IMR-90 (cell line): ENCODE results near the gene MRGPRD. TPM values are rescaled to one million over a fixed set of nuclear protein-coding genes. Genes with fewer than 3 reads are reported as not detected.

Experiments
- ATAC-seq: fragments of 200-7000 bp; cut with Tn5 transposase; 2 replicates; pipeline ENCODE4 v1.9.1; 2020; ENCODE audit warnings: low read depth, mild to moderate bottlenecking, moderate library complexity
- BruUV-seq: library from RNA; stranded (reverse); fragments of 400-500 nt; replicated peaks from 2 replicates; lab custom pipeline; 2021; lab: Mats Ljungman, UMichigan
- CTCF ChIA-PET: fragments of 300-600 bp; formaldehyde crosslinking; extraction: SDS; loops from one replicate; lab custom pipeline; 2021; ENCODE audit warnings: antibody characterized with exemption; lab: Yijun Ruan, JAX
- POLR2A ChIA-PET: fragments of 300-600 bp; sonication (Branson Sonifier 250); formaldehyde crosslinking; loops from one replicate; lab custom pipeline; 2022; ENCODE audit warnings: antibody characterized with exemption; ENCODE audit not compliant: unreplicated experiment; lab: Charles Lee
- DNase-seq: peaks from one replicate; pipeline ENCODE4 v3.0.0; 2013
- H2AFZ ChIP-seq: replicated peaks from 2 replicates; pipeline ENCODE3; 2013; ENCODE audit warnings: low read length, mild to moderate bottlenecking; ENCODE audit not compliant: poor library complexity
- H2AK5ac ChIP-seq: 2 replicates; pipeline ENCODE4 v1.6.1; 2013; ENCODE audit warnings: low read depth, low read length, inconsistent platforms
- H2AK9ac ChIP-seq: replicated peaks from 2 replicates; pipeline ENCODE3; 2013; ENCODE audit warnings: mild to moderate bottlenecking, low read depth, low read length, moderate library complexity; ENCODE audit not compliant: poor library complexity
- H2BK120ac ChIP-seq: 2 replicates; pipeline ENCODE4 v1.6.1; 2013; ENCODE audit warnings: low read depth, low read length, inconsistent platforms
- H2BK15ac ChIP-seq: 3 replicates; pipeline ENCODE4 v1.6.1; 2013; ENCODE audit warnings: low read depth, low read length, inconsistent platforms
- H2BK20ac ChIP-seq: 2 replicates; pipeline ENCODE4 v1.6.1; 2013; ENCODE audit warnings: low read depth, mild to moderate bottlenecking, inconsistent platforms, low read length, moderate library complexity
- H2BK5ac ChIP-seq: 2 replicates; pipeline ENCODE4 v1.6.1; 2013; ENCODE audit warnings: mild to moderate bottlenecking, low read depth, low read length, inconsistent platforms; ENCODE audit not compliant: poor library complexity, severe bottlenecking
- H3K14ac ChIP-seq: replicated peaks from 2 replicates; pipeline ENCODE4 v1.6.1; 2013; ENCODE audit warnings: low read depth, low read length, inconsistent platforms
- H3K18ac ChIP-seq: 2 replicates; pipeline ENCODE4 v1.6.1; 2013; ENCODE audit warnings: low read depth, low read length, control low read depth
- H3K23ac ChIP-seq: 2 replicates; pipeline ENCODE4 v1.6.1; 2013; ENCODE audit warnings: low read depth, low read length, inconsistent platforms
- H3K27ac ChIP-seq: 2 replicates; pipeline ENCODE4 v1.5.1; 2013; ENCODE audit warnings: mild to moderate bottlenecking, control low read depth, low read length; ENCODE audit not compliant: insufficient read depth
- H3K27me3 ChIP-seq: 2 replicates; pipeline ENCODE4 v1.6.1; 2013; ENCODE audit warnings: low read length; ENCODE audit not compliant: control insufficient read depth, insufficient read depth
- H3K36me3 ChIP-seq: 2 replicates; pipeline ENCODE4 v1.6.1; 2013; ENCODE audit warnings: low read length, mixed read lengths; ENCODE audit not compliant: control insufficient read depth, insufficient read depth
- H3K4ac ChIP-seq: 2 replicates; pipeline ENCODE4 v1.6.1; 2013; ENCODE audit warnings: low read depth, low read length, inconsistent platforms
- H3K4me1 ChIP-seq: 2 replicates; pipeline ENCODE4 v1.6.1; 2013; ENCODE audit warnings: low read length, mixed read lengths; ENCODE audit not compliant: control insufficient read depth, insufficient read depth
- H3K4me2 ChIP-seq: 2 replicates; pipeline ENCODE4 v1.6.1; 2013; ENCODE audit warnings: low read depth, mild to moderate bottlenecking, control low read depth, low read length, moderate library complexity
- H3K4me3 ChIP-seq: 2 replicates; pipeline ENCODE4 v1.5.1; 2013; ENCODE audit warnings: low read depth, mild to moderate bottlenecking, control low read depth, low read length, moderate library complexity; ENCODE audit not compliant: insufficient read depth
- H3K56ac ChIP-seq: 2 replicates; pipeline ENCODE4 v1.6.1; 2013; ENCODE audit warnings: low read length, inconsistent platforms; ENCODE audit not compliant: insufficient read depth; ENCODE audit errors: extremely low read depth
- H3K79me1 ChIP-seq, 2 experiments: 2 replicates each; pipeline ENCODE4 v1.6.1; 2013; ENCODE audit warnings: low read length in 2 of 2, inconsistent platforms in 1 of 2, low read depth in 1 of 2
- H3K9ac ChIP-seq: 2 replicates; pipeline ENCODE4 v1.6.1; 2013; ENCODE audit warnings: low read depth, low read length, control low read depth
- H3K9me1 ChIP-seq: 2 replicates; pipeline ENCODE4 v1.6.1; 2013; ENCODE audit warnings: low read length, inconsistent platforms; ENCODE audit not compliant: insufficient read depth
- H3K9me3 ChIP-seq: 2 replicates; pipeline ENCODE4 v1.6.1; 2013; ENCODE audit warnings: low read length; ENCODE audit not compliant: control insufficient read depth, insufficient read depth
- H4K20me1 ChIP-seq: 2 replicates; pipeline ENCODE4 v1.6.1; 2013; ENCODE audit warnings: low read length, inconsistent platforms; ENCODE audit not compliant: insufficient read depth
- H4K5ac ChIP-seq: 2 replicates; pipeline ENCODE4 v1.6.1; 2013; ENCODE audit warnings: mild to moderate bottlenecking, low read depth, low read length, control low read depth
- H4K8ac ChIP-seq, 2 experiments: 2 replicates each; pipeline ENCODE4 v1.6.1; 2013; ENCODE audit warnings: low read depth in 2 of 2, low read length in 2 of 2, control low read depth in 1 of 2, inconsistent platforms in 1 of 2
- H4K91ac ChIP-seq: 2 replicates; pipeline ENCODE4 v1.6.1; 2013; ENCODE audit warnings: low read depth, low read length, inconsistent platforms; ENCODE audit not compliant: insufficient read depth
- BHLHE40 ChIP-seq: fragments of 150-350 bp; IDR thresholded peaks from 2 replicates; pipeline ENCODE4 v1.6.1; 2016; ENCODE audit warnings: mild to moderate bottlenecking, low read depth, low read length
- CEBPB ChIP-seq: IDR thresholded peaks from 2 replicates; pipeline ENCODE4 v1.6.1; 2012; ENCODE audit warnings: low read depth, low read length, improper control_type of control experiment
- CTCF ChIP-seq: conservative IDR thresholded peaks from 2 replicates; pipeline ENCODE4 v1.5.1; 2012; ENCODE audit warnings: mild to moderate bottlenecking, low read depth, low read length, improper control_type of control experiment
- FOS ChIP-seq: fragments of 150-350 bp; IDR thresholded peaks from 2 replicates; pipeline ENCODE4 v1.6.1; 2016; ENCODE audit warnings: low read depth, low read length
- MAZ ChIP-seq: IDR thresholded peaks from 2 replicates; pipeline ENCODE4 v1.6.1; 2012; ENCODE audit warnings: low read depth, mild to moderate bottlenecking, low read length, improper control_type of control experiment, moderate library complexity, borderline replicate concordance
- MXI1 ChIP-seq: IDR thresholded peaks from 2 replicates; pipeline ENCODE4 v1.6.1; 2012; ENCODE audit warnings: low read depth, mild to moderate bottlenecking, low read length, moderate library complexity, borderline replicate concordance
- NFE2L2 ChIP-seq: fragments of 150-350 bp; IDR thresholded peaks from 2 replicates; pipeline ENCODE4 v1.6.1; 2016; ENCODE audit warnings: low read depth, mild to moderate bottlenecking, low read length
- RFX5 ChIP-seq: IDR thresholded peaks from 2 replicates; pipeline ENCODE4 v1.8.0; 2012; ENCODE audit warnings: low read depth, mild to moderate bottlenecking, low read length, moderate library complexity
- WGBS, 2 experiments: methylation state at CpG; one replicate each; pipeline versions ENCODE4 v1.1.5 to v1.1.7; 2013; ENCODE audit warnings: missing lambda C conversion rate in 2 of 2; ENCODE audit not compliant: insufficient read length in 1 of 2; ENCODE audit errors: extremely low coverage in 2 of 2; 5-methylcytosine and 5-hydroxymethylcytosine counted together
- dilution Hi-C: fragments of 300-500 bp; cut with HindIII; formaldehyde crosslinking; loops from one replicate; pipeline ENCODE4 v1.14.3; 2018; ENCODE audit warnings: low sequenced_read_pairs; ENCODE audit not compliant: unreplicated experiment
- in situ Hi-C: fragments of 300-500 bp; cut with MboI; formaldehyde crosslinking; loops from 3 replicates; pipeline ENCODE4 v1.14.3; 2019; ENCODE audit warnings: low sequenced_read_pairs, inconsistent platforms, mixed read lengths
- intact Hi-C: fragments of 100-400 bp; cut with micrococcal nuclease; formaldehyde crosslinking; loops from 2 replicates; pipeline ENCODE4 v1.10.0; 2022
- polyA plus RNA-seq, 3 experiments: library from polyadenylated mRNA; depleted of rRNA; stranded (reverse); fragments of >200 nt; gene quantifications; 2 replicates each; pipeline ENCODE4 v1.2.3, GENCODE V29; 2012; ENCODE audit warnings: low replicate concordance in 1 of 3
- total RNA-seq: library from RNA; depleted of rRNA; stranded (reverse); fragments of >200 nt; gene quantifications from 2 replicates; pipeline ENCODE4 v1.2.3, GENCODE V29; 2012

The MRGPRD gene
- total and polyA plus RNA-seq, 2 of the 4 experiments (the other 2 are of a cell fraction): not detected

DNA sequence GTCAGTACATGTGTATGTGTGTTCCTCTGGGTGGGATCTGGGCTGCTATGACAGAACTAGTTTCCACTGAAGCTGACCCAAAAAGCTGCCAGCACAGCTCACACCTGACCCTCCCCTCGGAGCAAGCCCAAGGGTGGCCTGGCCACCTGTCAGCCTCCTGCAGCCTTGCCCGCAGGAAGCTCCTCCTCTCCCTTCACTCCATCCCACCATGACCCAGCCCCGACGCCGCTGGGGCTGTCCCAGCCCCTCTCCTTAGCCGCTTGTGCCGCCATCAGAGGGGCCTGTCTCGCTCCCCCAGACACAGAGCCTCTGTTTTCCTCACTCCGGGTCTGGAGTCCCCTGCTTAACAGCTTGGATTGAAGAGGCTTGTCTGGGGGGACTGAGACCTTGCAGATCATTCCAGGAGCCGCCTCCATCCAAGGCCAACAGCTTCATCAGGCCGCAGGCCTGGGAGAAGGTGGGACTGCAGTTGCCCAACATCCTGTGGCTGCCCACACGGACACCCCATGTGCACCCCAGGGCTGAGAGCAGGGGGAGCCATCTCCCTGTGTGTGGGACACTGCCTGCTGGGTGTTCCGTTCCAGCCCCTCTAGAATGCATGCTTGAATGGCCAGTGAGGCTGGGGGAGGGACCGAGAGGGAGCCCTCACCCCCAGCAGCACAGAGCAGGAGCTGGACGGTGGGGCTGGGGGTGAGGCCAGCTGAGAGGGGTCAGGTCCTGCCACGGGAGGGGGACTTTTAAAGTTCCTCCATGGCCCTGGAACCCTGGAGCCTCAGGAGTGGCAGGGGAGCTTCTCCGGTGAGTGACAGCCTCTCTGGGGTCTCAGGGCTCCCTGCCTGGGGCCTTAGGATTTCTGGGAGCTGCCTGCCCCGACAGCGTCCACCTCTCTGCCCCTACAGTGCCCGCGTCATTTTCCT, 31.6 kb upstream of the MRGPRD start:
- ChIA-PET POLR2A (interaction anchor here (0.8 kb wide), 1 partner anchor 66 kb away, joined by 7 read pairs; no protein-coding TSS in a partner anchor), CTCF (interaction anchor here (0.6 to 2.5 kb wide), 5 partner anchors 12 to 1275 kb away, joined by 3 to 11 read pairs (median 4); no protein-coding TSS in a partner anchor)
- in situ Hi-C loops: no loop called here
- Histone ChIP-seq H2BK15ac (peak overlapping the region; percentile 88; the same call in 2 of the 3 replicates), H4K5ac (peak overlapping the region; percentile 80), H2AK5ac (peak overlapping the region; percentile 98), H3K4me3 (peak overlapping the region; percentile 68), H2AK9ac (peak overlapping the region; percentile 100), H3K79me1 (peaks cover 18 to 49% of the 10 kb centered on the region in 2 experiments; a peak in 3 of 4 replicates), H3K4me2 (peak overlapping the region; percentile 90), H4K20me1 (peaks cover 8% of the 10 kb centered on the region), H3K4me1 (peaks cover 48% of the 10 kb centered on the region), H2AFZ (peak overlapping the region; percentile 89), H3K18ac (peak overlapping the region; percentile 90), H3K36me3 (peaks cover 7% of the 10 kb centered on the region), H3K9ac (peak overlapping the region; percentile 95), H3K23ac (peak overlapping the region; percentile 91), H4K91ac (peak overlapping the region; percentile 92), H2BK20ac (peak overlapping the region; percentile 70; the same call in 1 of the 2 replicates), H3K27ac (peak overlapping the region; percentile 99), H3K9me3 (no peaks in the 10 kb centered on the region), H4K8ac (peak overlapping the region; percentile 70 to 89), H2BK120ac (peak overlapping the region; percentile 96), H3K27me3 (no peaks in the 10 kb centered on the region), H2BK5ac (peak overlapping the region; percentile 97), H3K4ac (peak overlapping the region; percentile 98), H3K9me1 (peaks cover 18% of the 10 kb centered on the region), H3K56ac (peak overlapping the region; percentile 92), H3K14ac (peak overlapping the region; percentile 99)
- BruUV-seq: no TSS peak
- WGBS, 2 experiments: 27% methylated on average over 3 of the region's 21 CpGs; no CpG with 5 or more reads in 1 of the 2 experiments
- intact Hi-C loops: loop anchor here (1.0 to 5.0 kb wide), 5 partner anchors 32 to 631 kb away; partner anchors contain the start of gene CPT1A
- dilution Hi-C loops: no loop called here
- ATAC-seq (peak; percentile 1; the same call in 1 of the 2 replicates), DNase-seq (peak; percentile 57)
- no peak for TF ChIP-seq RFX5
- TF ChIP-seq CEBPB: peak; percentile 82
- peak; percentile 19; the same call in 1 of the 2 replicates for TF ChIP-seq MAZ
- peak; percentile 36; the same call in 1 of the 2 replicates for TF ChIP-seq MXI1
- 0 out of 2 replicates have a peak, but pooled peaks have one; percentile 15 for TF ChIP-seq CTCF
- TF ChIP-seq BHLHE40: no peak
- TF ChIP-seq FOS: no peak
- TF ChIP-seq NFE2L2: no peak
